Parathyroid adenoma (tissue), 2 donors: ENCODE results near the gene ALDH3B2.
"Not testable (repeated sequence)": the region's sequence is repeated elsewhere in the genome, so short reads cannot be mapped to it uniquely, and the experiment has no call there.

ENCODE experiments used
- H2AFZ ChIP-seq: fragments of 300-600 bp; sonication (generic); one replicate; pipeline ENCODE4 v1.7.0; 2017; ENCODE audit warnings: antibody characterized with exemption, mild to moderate bottlenecking
- H3K27ac ChIP-seq: fragments of 300-600 bp; sonication (generic); one replicate; pipeline ENCODE4 v1.7.0; 2017
- H3K27me3 ChIP-seq: fragments of 300-600 bp; sonication (generic); one replicate; pipeline ENCODE4 v1.7.0; 2017; ENCODE audit warnings: low read length; ENCODE audit not compliant: control insufficient read depth, insufficient read depth
- H3K36me3 ChIP-seq: fragments of 300-600 bp; sonication (generic); one replicate; pipeline ENCODE4 v1.7.0; 2017; ENCODE audit warnings: low read length; ENCODE audit not compliant: control insufficient read depth, insufficient read depth
- H3K4me1 ChIP-seq: fragments of 300-600 bp; sonication (generic); one replicate; pipeline ENCODE4 v1.7.0; 2017; ENCODE audit warnings: control low read depth
- H3K4me2 ChIP-seq: fragments of 300-600 bp; sonication (generic); one replicate; pipeline ENCODE4 v1.7.0; 2017; ENCODE audit warnings: low read length
- H3K4me3 ChIP-seq: fragments of 300-600 bp; sonication (generic); one replicate; pipeline ENCODE4 v1.7.0; 2017; ENCODE audit warnings: low read depth, low read length
- H3K79me2 ChIP-seq: fragments of 300-600 bp; sonication (generic); one replicate; pipeline ENCODE4 v1.7.0; 2017; ENCODE audit warnings: control low read depth
- H3K9ac ChIP-seq: fragments of 300-600 bp; sonication (generic); one replicate; pipeline ENCODE4 v1.7.0; 2017; ENCODE audit warnings: mild to moderate bottlenecking
- H3K9me3 ChIP-seq: fragments of 300-600 bp; sonication (generic); one replicate; pipeline ENCODE4 v1.7.0; 2017; ENCODE audit warnings: low read length; ENCODE audit not compliant: control insufficient read depth
- CTCF ChIP-seq: fragments of 300-600 bp; sonication (generic); IDR thresholded peaks from one replicate; pipeline ENCODE4 v1.7.0; 2017; ENCODE audit warnings: antibody characterized with exemption, mild to moderate bottlenecking
- donor health status: primary hyperparathyroidism.

The ALDH3B2 gene

DNA sequence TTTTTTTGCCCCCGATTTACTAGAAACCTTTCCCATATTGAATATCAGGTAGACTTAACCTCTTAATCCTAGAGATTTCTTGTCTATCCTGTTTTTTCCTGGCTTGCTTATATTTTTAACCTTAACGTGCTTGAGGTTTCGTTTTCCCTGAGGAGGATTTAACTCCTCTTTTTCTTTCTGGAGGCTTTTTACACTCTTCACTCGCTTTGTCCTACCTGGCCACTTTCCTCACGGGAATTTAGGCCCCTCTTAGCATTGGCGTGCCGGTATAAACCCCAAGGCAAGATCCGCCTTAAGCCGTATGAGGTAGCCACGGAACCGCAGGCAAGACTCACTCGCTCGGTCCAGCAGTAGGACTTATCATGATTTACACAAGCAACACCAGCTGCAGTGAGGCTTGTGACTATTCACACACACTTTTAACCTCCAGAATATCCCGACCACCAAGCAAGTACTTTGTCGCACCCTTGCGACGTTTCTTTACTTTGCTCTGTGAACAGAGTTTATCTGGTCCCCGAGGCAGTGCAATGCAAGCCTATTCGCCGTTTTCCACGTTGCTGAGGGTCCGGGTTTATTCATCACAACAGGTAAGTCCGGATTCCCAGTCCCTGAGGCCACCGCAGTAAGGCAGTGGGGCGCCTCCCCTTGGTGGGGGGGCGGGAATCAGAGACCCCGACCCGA is 20.6 kb upstream of the ALDH3B2 start:
- H3K79me2 ChIP-seq, result no peaks in the 10 kb centered on the region
- H3K9me3 ChIP-seq, result no peaks in the 10 kb centered on the region
- H3K9ac ChIP-seq, result no peak overlapping the region
- H3K4me1 ChIP-seq, result no peaks in the 10 kb centered on the region
- H3K4me2 ChIP-seq, result no peak overlapping the region
- no peak for TF ChIP-seq CTCF
- no peak overlapping the region for H3K27ac ChIP-seq
- no peak overlapping the region for H3K4me3 ChIP-seq
- H3K27me3 ChIP-seq, result no peaks in the 10 kb centered on the region
- H3K36me3 ChIP-seq, result no peaks in the 10 kb centered on the region
- H2AFZ ChIP-seq, result no peak overlapping the region

DNA sequence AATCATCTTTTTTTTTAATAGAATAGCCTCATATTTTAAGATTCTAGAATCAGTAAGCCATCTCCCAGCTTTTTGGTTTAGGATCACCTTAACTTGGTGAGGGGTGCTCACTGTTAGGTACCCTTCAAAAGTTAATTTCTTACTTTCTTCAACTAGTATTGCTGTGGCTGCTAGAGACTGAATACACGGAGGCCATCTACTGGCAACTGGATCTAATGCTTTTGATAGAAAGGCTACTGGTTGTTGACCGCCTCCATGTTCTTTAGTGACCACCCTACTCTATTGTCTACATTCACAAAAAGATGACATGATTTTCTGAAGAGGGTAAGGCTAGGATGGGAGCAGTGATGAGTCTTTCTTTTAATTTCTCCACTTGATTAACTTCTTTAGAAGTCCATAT is 16.7 kb upstream of the ALDH3B2 start:
- Histone ChIP-seq H3K4me1 (no peaks in the 10 kb centered on the region), H3K4me2 (no peak overlapping the region), H3K9me3 (no peaks in the 10 kb centered on the region), H3K4me3 (no peak overlapping the region), H3K36me3 (no peaks in the 10 kb centered on the region), H3K79me2 (no peaks in the 10 kb centered on the region), H3K27me3 (no peaks in the 10 kb centered on the region), H3K27ac (peak overlapping the region; percentile 36), H2AFZ (peak overlapping the region; percentile 51), H3K9ac (no peak overlapping the region)
- TF ChIP-seq CTCF, result peak; percentile 45

DNA sequence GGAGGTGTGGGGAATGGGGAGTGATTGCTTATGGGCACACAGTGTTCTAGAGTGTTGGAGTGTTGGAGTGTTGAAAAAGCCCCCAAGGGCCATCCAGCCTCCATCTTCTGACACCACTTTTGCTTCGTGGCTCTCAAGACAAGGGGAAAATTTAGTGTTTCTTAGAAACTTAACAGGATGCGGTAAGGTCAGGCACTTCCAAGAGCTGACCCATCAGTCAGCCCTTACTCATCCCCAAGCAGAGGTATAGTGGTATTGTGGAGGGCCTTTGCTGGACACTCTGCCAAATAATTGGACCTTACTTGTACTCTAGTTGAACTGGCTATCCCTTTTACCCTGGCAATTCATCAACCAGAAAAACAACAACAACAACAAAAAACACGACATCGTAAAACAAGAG is 14.8 kb upstream of the ALDH3B2 start:
- no peak overlapping the region for H2AFZ ChIP-seq
- no peak overlapping the region for H3K4me3 ChIP-seq

GRCh38 chr11:67687986-67688385 is 13.6 kb upstream of the ALDH3B2 start:
- no peak overlapping the region for H3K9ac ChIP-seq
- no peak overlapping the region for H3K4me3 ChIP-seq
- H3K79me2 ChIP-seq, result no peaks in the 10 kb centered on the region
- H3K27me3 ChIP-seq, result no peaks in the 10 kb centered on the region
- peaks cover 3% of the 10 kb centered on the region for H3K4me1 ChIP-seq
- no peak overlapping the region for H2AFZ ChIP-seq
- no peak for TF ChIP-seq CTCF
- H3K27ac ChIP-seq, result no peak overlapping the region
- no peak overlapping the region for H3K4me2 ChIP-seq
- H3K36me3 ChIP-seq, result no peaks in the 10 kb centered on the region
- H3K9me3 ChIP-seq, result no peaks in the 10 kb centered on the region

More for the DNA sequence above, 14.8 kb upstream of the ALDH3B2 start:
- Histone ChIP-seq H3K9ac (no peak overlapping the region), H3K4me2 (no peak overlapping the region), H3K36me3 (no peaks in the 10 kb centered on the region), H3K27me3 (no peaks in the 10 kb centered on the region), H3K27ac (no peak overlapping the region), H3K4me1 (no peaks in the 10 kb centered on the region), H3K9me3 (no peaks in the 10 kb centered on the region), H3K79me2 (no peaks in the 10 kb centered on the region)
- TF ChIP-seq CTCF, result no peak

GRCh38 chr11:67685641-67686332 is 11.4 kb upstream of the ALDH3B2 start:
- Histone ChIP-seq H2AFZ (peak overlapping the region; percentile 42), H3K27ac (peak overlapping the region; percentile 47)
- not testable (repeated sequence) for H3K4me2 ChIP-seq, H3K36me3 ChIP-seq, H3K9me3 ChIP-seq, H3K79me2 ChIP-seq, H3K4me3 ChIP-seq, H3K27me3 ChIP-seq, H3K4me1 ChIP-seq, H3K9ac ChIP-seq

GRCh38 chr11:67682126-67683034 is 8.0 kb upstream of the ALDH3B2 start:
- H3K27me3 ChIP-seq, H2AFZ ChIP-seq, H3K79me2 ChIP-seq, H3K4me3 ChIP-seq, H3K9ac ChIP-seq, H3K9me3 ChIP-seq, H3K4me1 ChIP-seq, H3K36me3 ChIP-seq: not testable (repeated sequence)
- Histone ChIP-seq H3K4me2 (peak overlapping the region; percentile 8), H3K27ac (peak overlapping the region; percentile 83)
